Measurements from ENCODE around the gene PANK4. TPM values are rescaled to one million over a fixed set of nuclear protein-coding genes. Genes with fewer than 3 reads are reported as not detected.

PANK4 gene
- total RNA-seq, 1 donor from 2014 or later = 26.3 TPM

- H3K4me3 Mint-ChIP-seq (ENCODE audit: unreplicated experiment) = no peak overlapping the region
- no peak overlapping the region for H3K27ac ChIP-seq (ENCODE audit: low read depth, low read length)
- peaks cover 18% of the 10 kb centered on the region for H3K27me3 Mint-ChIP-seq (ENCODE audit: low read depth, unreplicated experiment)
- peak overlapping the region; percentile 66 for H3K9ac ChIP-seq (ENCODE audit: low read length)
- H3K4me1 Mint-ChIP-seq (ENCODE audit: low read depth, unreplicated experiment) = no peaks in the 10 kb centered on the region
- TF ChIP-seq EZH2 (IDR thresholded peaks at IDR 0.05; ENCODE audit: insufficient read depth, low read length) (no peak), CTCF (IDR thresholded peaks at IDR 0.05; ENCODE audit: insufficient read depth, low read depth, low read length) (no peak)
- H3K79me2 ChIP-seq (ENCODE audit: insufficient read depth, low read length) = no peaks in the 10 kb centered on the region
- H3K27ac Mint-ChIP-seq (ENCODE audit: unreplicated experiment) = no peak overlapping the region
- peak overlapping the region; percentile 92 for H3K4me2 ChIP-seq (ENCODE audit: low read length)
- H4K20me1 ChIP-seq (ENCODE audit: insufficient read depth, low read length) = no peaks in the 10 kb centered on the region
- DNase-seq (ENCODE audit: low read depth) (no peak), FAIRE-seq (no peak)
- H2AFZ ChIP-seq (ENCODE audit: low read depth, low read length) = peak overlapping the region; percentile 98
- H3K4me3 ChIP-seq (ENCODE audit: insufficient read depth, low read depth, low read length) = no peak overlapping the region
- no peaks in the 10 kb centered on the region for H3K36me3 Mint-ChIP-seq (ENCODE audit: low read depth, unreplicated experiment)
- H3K4me1 ChIP-seq (ENCODE audit: insufficient read depth, low read length) = peaks cover 9% of the 10 kb centered on the region
- H3K36me3 ChIP-seq (ENCODE audit: insufficient read depth, low read length) = no peaks in the 10 kb centered on the region
- no peaks in the 10 kb centered on the region for H3K9me3 ChIP-seq (ENCODE audit: insufficient read depth, low read depth, low read length)
- no peaks in the 10 kb centered on the region for H3K27me3 ChIP-seq (ENCODE audit: insufficient read depth, low read length)
- H3K9me3 Mint-ChIP-seq (ENCODE audit: unreplicated experiment) = no peaks in the 10 kb centered on the region
Measured at GRCh38 chr1:2555634-2556276, 29.4 kb upstream of the PANK4 start.

GRCh38 chr1:2554621-2555387 is 28.4 kb upstream of the PANK4 start:
- Histone ChIP-seq H4K20me1 (ENCODE audit: insufficient read depth, low read length) (no peaks in the 10 kb centered on the region), H3K4me2 (ENCODE audit: low read length) (no peak overlapping the region), H2AFZ (ENCODE audit: low read depth, low read length) (no peak overlapping the region), H3K79me2 (ENCODE audit: insufficient read depth, low read length) (no peaks in the 10 kb centered on the region), H3K9ac (ENCODE audit: low read length) (no peak overlapping the region), H3K9me3 (ENCODE audit: insufficient read depth, low read depth, low read length) (no peaks in the 10 kb centered on the region), H3K27me3 (ENCODE audit: insufficient read depth, low read length) (no peaks in the 10 kb centered on the region), H3K4me1 (ENCODE audit: insufficient read depth, low read length) (peaks cover 9% of the 10 kb centered on the region), H3K36me3 (ENCODE audit: insufficient read depth, low read length) (no peaks in the 10 kb centered on the region), H3K4me3 (ENCODE audit: insufficient read depth, low read depth, low read length) (no peak overlapping the region), H3K27ac (ENCODE audit: low read depth, low read length) (no peak overlapping the region)
- Mint-ChIP-seq H3K9me3 (ENCODE audit: unreplicated experiment) (no peaks in the 10 kb centered on the region), H3K27me3 (ENCODE audit: low read depth, unreplicated experiment) (peaks cover 17% of the 10 kb centered on the region), H3K27ac (ENCODE audit: unreplicated experiment) (no peak overlapping the region), H3K4me1 (ENCODE audit: low read depth, unreplicated experiment) (no peaks in the 10 kb centered on the region), H3K4me3 (ENCODE audit: unreplicated experiment) (no peak overlapping the region), H3K36me3 (ENCODE audit: low read depth, unreplicated experiment) (no peaks in the 10 kb centered on the region)
- TF ChIP-seq EZH2 (IDR thresholded peaks at IDR 0.05; ENCODE audit: insufficient read depth, low read length) (no peak), CTCF (IDR thresholded peaks at IDR 0.05; ENCODE audit: insufficient read depth, low read depth, low read length) (no peak)
- DNase-seq (ENCODE audit: low read depth) (no peak), FAIRE-seq (no peak)
